Activated CD8-positive, alpha-beta memory T cell treated with anti-CD3 and anti-CD28 coated beads, Interleukin-2, amount 50 U/mL, for 1 hour (primary cell): ENCODE measurements around the gene CARD14.

ENCODE experiments used
- DNase-seq: peaks from one replicate; pipeline ENCODE4 v3.0.0-alpha.2; 2020; ENCODE audit errors: extremely low read depth

The CARD14 gene

GRCh38 chr17:80210348-80211108 lies 40.7 kb downstream of the CARD14 start:
- no peak for DNase-seq

- no peak for DNase-seq
Observed at GRCh38 chr17:80212109-80212508, 42.3 kb downstream of the CARD14 start.

- no peak for DNase-seq
Observed at GRCh38 chr17:80212511-80212910, 42.7 kb downstream of the CARD14 start.

GRCh38 chr17:80212962-80213642 lies 43.3 kb downstream of the CARD14 start:
- DNase-seq, result no peak

GRCh38 chr17:80213643-80213975 lies 43.8 kb downstream of the CARD14 start:
- no peak for DNase-seq

- DNase-seq, result no peak
Observed at GRCh38 chr17:80214012-80214877, 44.4 kb downstream of the CARD14 start.

GRCh38 chr17:80214878-80215210 lies 45.0 kb downstream of the CARD14 start:
- DNase-seq, result no peak

GRCh38 chr17:80216473-80217456 lies 46.9 kb downstream of the CARD14 start:
- DNase-seq, result no peak

- DNase-seq, result no peak
Observed at GRCh38 chr17:80217703-80218362, 48.0 kb downstream of the CARD14 start.

- DNase-seq, result no peak
Observed at GRCh38 chr17:80218391-80218790, 48.6 kb downstream of the CARD14 start.

- peak; percentile 92 for DNase-seq
Observed at GRCh38 chr17:80219013-80219762, 49.4 kb downstream of the CARD14 start.

- DNase-seq, result no peak
Observed at GRCh38 chr17:80219763-80220053, 49.9 kb downstream of the CARD14 start.

- DNase-seq, result no peak
Observed at GRCh38 chr17:80220054-80220735, 50.4 kb downstream of the CARD14 start, which contains the start of the genes SGSH and SLC26A11. Gene SGSH (minus strand): TSS chr17:80220333. CDS start chr17:80220313, 20 bp downstream. Gene SLC26A11 (plus strand): TSS chr17:80220427. CDS start chr17:80221561, 1,134 bp downstream.

- no peak for DNase-seq
Observed at GRCh38 chr17:80220736-80221215, 50.9 kb downstream of the CARD14 start.

GRCh38 chr17:80221351-80222105 lies 51.7 kb downstream of the CARD14 start:
- no peak for DNase-seq

- no peak for DNase-seq
Observed at GRCh38 chr17:80222376-80223141, 52.7 kb downstream of the CARD14 start.

GRCh38 chr17:80223142-80223815 lies 53.4 kb downstream of the CARD14 start:
- DNase-seq, result no peak
